BE2C (cell line): ENCODE results near the gene ABI3BP.

Experiments
- DNase-seq: peaks from one replicate; pipeline ENCODE4 v3.0.0-alpha.2; 2020
- H3K27me3 ChIP-seq: fragments of 250-450 bp; sonication (Bioruptor Pico); 2 replicates; pipeline ENCODE4 v1.5.1; 2020; ENCODE audit warnings: mild to moderate bottlenecking
- H3K36me3 ChIP-seq: fragments of 250-450 bp; sonication (Bioruptor Pico); 2 replicates; pipeline ENCODE4 v1.5.1; 2020; ENCODE audit warnings: mild to moderate bottlenecking
- H3K4me1 ChIP-seq: fragments of 250-450 bp; sonication (Bioruptor Pico); 2 replicates; pipeline ENCODE4 v1.5.1; 2020
- H3K4me3 ChIP-seq: 2 replicates; pipeline ENCODE4 v1.5.1; 2011; ENCODE audit warnings: low read depth, low read length
- H3K9me3 ChIP-seq: fragments of 250-450 bp; sonication (Bioruptor Pico); 2 replicates; pipeline ENCODE4 v1.5.1; 2020
- TF ChIP-seq, protein P1 (sequence below): IDR thresholded peaks from 2 replicates; pipeline ENCODE4 v1.5.1; 2012; ENCODE audit warnings: mild to moderate bottlenecking, low read depth, low read length

Gene ABI3BP

DNA sequence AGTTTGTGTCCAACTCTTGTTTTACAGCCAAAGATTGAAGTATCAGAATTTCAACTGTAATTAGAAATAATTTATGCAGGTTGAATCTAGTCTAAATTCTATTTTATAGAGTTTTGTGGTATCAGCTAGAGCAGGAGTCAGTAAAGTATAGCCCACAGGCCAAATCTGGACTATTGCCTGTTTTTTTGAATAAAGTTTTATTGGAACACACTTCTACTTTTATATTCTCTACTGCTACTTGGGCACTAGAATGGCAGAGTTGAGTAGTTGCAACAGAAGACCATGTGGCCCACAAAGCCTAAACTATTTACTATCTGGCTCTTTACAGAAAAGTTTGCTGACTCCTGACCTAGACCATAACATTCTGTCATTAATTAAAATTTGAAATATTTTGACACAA, 247.6 kb downstream of the ABI3BP start:
- H3K4me1 ChIP-seq, result no peaks in the 10 kb centered on the region
- H3K36me3 ChIP-seq, result peaks cover 63% of the 10 kb centered on the region
- H3K9me3 ChIP-seq, result no peaks in the 10 kb centered on the region
- TF ChIP-seq, protein P1, sequence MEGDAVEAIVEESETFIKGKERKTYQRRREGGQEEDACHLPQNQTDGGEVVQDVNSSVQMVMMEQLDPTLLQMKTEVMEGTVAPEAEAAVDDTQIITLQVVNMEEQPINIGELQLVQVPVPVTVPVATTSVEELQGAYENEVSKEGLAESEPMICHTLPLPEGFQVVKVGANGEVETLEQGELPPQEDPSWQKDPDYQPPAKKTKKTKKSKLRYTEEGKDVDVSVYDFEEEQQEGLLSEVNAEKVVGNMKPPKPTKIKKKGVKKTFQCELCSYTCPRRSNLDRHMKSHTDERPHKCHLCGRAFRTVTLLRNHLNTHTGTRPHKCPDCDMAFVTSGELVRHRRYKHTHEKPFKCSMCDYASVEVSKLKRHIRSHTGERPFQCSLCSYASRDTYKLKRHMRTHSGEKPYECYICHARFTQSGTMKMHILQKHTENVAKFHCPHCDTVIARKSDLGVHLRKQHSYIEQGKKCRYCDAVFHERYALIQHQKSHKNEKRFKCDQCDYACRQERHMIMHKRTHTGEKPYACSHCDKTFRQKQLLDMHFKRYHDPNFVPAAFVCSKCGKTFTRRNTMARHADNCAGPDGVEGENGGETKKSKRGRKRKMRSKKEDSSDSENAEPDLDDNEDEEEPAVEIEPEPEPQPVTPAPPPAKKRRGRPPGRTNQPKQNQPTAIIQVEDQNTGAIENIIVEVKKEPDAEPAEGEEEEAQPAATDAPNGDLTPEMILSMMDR, result no peak
- no peak for DNase-seq
- H3K4me3 ChIP-seq, result no peak overlapping the region
- no peaks in the 10 kb centered on the region for H3K27me3 ChIP-seq

DNA sequence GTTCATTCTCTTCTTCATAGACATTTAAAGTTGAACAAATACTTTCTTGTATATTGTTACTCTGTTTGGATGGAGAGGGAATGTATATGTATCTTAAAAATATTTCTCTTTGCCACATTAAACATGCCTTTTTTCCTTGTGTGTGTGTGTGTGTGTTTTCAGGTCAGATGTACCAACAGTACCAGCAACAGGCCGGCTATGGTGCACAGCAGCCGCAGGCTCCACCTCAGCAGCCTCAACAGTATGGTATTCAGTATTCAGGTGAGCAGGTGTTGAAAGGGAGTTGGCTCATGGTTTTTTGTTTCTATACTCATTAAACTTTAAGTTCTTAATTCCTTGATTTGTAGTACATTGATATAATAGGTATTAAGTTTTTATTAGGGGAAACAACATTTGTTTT, 248.6 kb downstream of the ABI3BP start:
- Histone ChIP-seq H3K4me3 (no peak overlapping the region), H3K9me3 (no peaks in the 10 kb centered on the region), H3K4me1 (no peaks in the 10 kb centered on the region), H3K36me3 (peaks cover 67% of the 10 kb centered on the region), H3K27me3 (no peaks in the 10 kb centered on the region)
- TF ChIP-seq, protein P1, result no peak
- no peak for DNase-seq

DNA sequence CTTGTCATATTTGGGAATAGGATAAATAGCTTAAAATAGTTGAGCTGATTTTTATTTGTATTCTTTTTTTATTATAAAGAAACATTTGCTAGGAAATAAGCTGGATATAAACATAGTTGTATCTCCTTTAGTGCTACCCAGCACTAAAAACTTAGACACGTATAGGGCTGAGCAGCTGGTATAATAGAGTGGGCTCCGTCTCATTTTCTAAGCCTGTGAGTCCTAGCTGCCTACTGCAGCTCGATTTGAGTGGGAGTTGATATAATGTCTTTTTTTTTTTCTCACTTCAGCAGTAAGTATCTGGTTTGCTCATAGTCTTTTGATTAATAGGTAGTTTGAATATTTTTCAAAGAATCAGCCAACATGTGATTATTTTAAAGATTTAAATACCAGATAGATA, 249.7 kb downstream of the ABI3BP start:
- TF ChIP-seq, protein P1, result no peak
- Histone ChIP-seq H3K4me1 (no peaks in the 10 kb centered on the region), H3K9me3 (no peaks in the 10 kb centered on the region), H3K36me3 (peaks cover 68% of the 10 kb centered on the region), H3K4me3 (no peak overlapping the region), H3K27me3 (no peaks in the 10 kb centered on the region)
- no peak for DNase-seq

DNA sequence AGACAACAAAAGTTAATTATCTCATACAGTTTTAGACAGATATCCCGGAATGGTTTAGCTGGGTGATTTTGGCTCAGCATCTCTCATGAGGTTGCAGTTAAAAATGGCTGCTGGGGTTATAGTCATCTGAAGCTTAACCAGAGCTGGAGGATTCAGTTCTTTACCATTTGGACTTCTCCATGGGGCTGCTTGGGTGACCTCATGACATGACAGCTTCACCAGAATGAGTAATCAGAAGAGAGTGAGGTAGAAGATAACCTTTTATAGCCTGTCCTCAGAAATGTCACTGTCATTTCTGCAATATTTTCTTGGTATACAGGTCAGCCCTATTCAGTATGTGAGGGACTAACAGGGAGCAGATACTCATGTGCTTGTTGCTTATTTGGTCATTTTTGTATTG, 253.0 kb downstream of the ABI3BP start:
- no peaks in the 10 kb centered on the region for H3K27me3 ChIP-seq
- H3K4me3 ChIP-seq, result no peak overlapping the region
- TF ChIP-seq, protein P1, result no peak
- no peaks in the 10 kb centered on the region for H3K9me3 ChIP-seq
- H3K36me3 ChIP-seq, result peaks cover 66% of the 10 kb centered on the region
- H3K4me1 ChIP-seq, result no peaks in the 10 kb centered on the region
- DNase-seq, result no peak

DNA sequence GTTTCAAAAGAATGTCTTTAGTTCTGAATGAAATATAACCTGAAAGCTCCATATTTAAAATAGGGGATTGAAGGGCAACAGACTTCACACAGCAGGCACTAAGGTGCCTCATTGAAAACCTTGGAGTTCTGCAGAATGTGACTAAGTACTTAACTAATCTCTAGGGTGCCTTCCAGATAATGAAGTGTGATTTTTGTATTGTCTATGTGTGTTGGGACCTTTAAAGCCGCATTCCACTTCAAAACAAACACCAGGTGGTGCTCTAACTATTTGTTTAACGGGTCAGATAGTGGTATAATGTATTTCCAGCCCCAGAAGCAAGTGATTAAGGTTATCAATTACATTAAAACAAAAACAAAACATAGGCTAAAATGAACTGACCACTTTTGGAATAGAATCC, 255.9 kb downstream of the ABI3BP start:
- no peak for DNase-seq
- TF ChIP-seq, protein P1, result peak; percentile 59
- Histone ChIP-seq H3K9me3 (no peaks in the 10 kb centered on the region), H3K36me3 (peaks cover 69% of the 10 kb centered on the region), H3K27me3 (no peaks in the 10 kb centered on the region), H3K4me1 (no peaks in the 10 kb centered on the region), H3K4me3 (no peak overlapping the region)

DNA sequence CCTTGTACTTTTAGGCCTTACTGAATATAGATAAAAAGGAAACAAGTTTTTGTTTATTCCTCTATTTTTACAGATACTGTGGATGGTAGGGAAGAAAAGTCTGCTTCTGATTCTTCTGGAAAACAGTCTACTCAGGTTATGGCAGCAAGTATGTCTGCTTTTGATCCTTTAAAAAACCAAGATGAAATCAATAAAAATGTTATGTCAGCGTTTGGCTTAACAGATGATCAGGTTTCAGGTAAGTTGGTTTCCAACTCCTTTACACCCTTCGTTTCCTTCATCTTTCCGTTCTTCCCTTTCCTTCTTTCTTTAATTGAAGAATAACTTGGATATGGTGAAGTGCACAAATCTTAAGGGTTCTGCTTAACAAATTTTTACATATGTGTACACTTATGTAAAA, 260.8 kb downstream of the ABI3BP start:
- Histone ChIP-seq H3K4me3 (no peak overlapping the region), H3K36me3 (peaks cover 50% of the 10 kb centered on the region), H3K9me3 (no peaks in the 10 kb centered on the region), H3K4me1 (no peaks in the 10 kb centered on the region), H3K27me3 (no peaks in the 10 kb centered on the region)
- DNase-seq, result no peak
- TF ChIP-seq, protein P1, result no peak
